GM19452 (cell line): ENCODE results near the gene PRPH.
"Not testable (repeated sequence)": the region's sequence is repeated elsewhere in the genome, so short reads cannot be mapped to it uniquely, and the experiment has no call there.

Source experiments
- ATAC-seq: cut with Tn5 transposase; IDR thresholded peaks from one replicate; pipeline ENCODE4 v1.9.1; 2021; ENCODE audit not compliant: unreplicated experiment

The PRPH gene

DNA sequence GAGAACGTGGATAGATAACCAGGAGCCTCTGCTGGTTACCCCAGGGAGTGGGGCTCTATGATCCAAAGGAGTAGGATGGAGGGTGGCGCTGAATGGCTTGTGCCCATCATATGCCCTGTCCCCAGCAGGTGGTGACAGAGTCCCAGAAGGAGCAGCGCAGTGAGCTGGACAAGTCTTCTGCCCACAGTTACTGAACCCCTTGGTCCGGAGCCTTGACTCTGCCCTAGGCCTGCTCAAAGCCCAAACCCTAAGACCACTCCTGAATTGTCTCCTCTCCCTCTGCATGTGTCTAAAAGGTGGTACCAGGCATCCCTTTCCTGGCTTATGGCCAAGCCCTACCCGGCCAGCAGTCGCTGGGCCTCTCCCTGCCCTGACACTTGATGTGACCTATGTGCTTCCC lies 3.2 kb downstream of the PRPH start:
- no peak for ATAC-seq

- ATAC-seq = no peak
These were observed 6.8 kb downstream of the PRPH start for GRCh38 chr12:49301760-49302159.

DNA sequence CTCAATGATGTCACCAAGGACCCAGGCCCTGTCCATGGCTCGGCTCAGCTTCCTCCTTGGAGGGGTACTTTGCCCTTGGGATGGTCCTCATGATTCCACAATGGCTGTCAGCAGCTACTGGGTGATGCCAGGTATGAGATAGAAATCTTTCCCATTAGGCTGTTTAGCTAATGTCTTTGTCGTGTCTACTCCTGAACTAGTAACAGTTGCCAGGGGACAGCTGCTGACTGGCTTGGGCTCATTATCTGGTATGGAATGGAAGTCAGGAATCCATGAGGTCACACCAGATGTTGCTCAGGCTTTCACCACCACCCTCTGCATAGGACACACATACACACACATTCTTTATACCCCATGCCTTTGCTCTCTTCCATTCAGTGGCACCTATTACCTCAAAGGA lies 9.2 kb downstream of the PRPH start:
- no peak for ATAC-seq

GRCh38 chr12:49305762-49306510 lies 11.0 kb downstream of the PRPH start:
- ATAC-seq = no peak

GRCh38 chr12:49309386-49309785 lies 14.4 kb downstream of the PRPH start:
- ATAC-seq = no peak

- not testable (repeated sequence) for ATAC-seq
These were observed 15.6 kb downstream of the PRPH start for GRCh38 chr12:49310451-49311000.

- no peak for ATAC-seq
These were observed 19.9 kb downstream of the PRPH start for GRCh38 chr12:49314811-49315210.

- ATAC-seq = not testable (repeated sequence)
These were observed 22.2 kb downstream of the PRPH start for GRCh38 chr12:49317118-49317517.

DNA sequence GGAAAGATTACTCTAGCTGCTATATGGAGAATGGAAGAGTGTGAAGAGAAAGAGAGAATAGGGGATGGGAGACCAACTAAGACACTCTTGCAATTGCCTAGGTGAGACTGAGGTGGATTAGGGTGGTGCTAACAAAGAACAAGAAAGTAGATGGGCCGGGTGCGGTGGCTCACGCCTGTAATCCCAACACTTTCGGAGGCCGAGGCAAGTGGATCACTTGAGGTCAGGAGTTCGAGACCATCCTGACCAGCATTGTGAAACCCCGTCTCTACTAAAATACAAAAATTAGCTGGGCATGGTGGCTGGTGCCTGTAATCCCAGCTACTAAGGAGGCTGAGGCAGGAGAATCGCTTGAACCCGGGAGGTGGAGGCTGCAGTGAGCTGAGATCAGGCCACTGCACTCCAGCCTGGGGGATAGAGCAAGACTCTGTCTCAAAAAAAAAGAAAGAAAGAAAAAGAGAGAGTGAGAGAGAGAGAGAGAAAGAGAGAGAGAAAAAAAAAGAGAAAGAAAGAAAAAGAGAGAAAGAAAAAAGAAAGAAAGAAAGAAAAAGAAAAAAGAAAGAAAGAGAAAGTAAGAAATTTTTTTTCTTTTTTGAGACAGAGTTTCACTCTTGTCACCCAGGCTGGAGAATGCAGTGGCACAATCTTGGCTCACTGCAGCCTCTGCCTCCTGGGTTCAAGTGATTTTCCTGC lies 25.6 kb downstream of the PRPH start:
- ATAC-seq = not testable (repeated sequence)

- no peak for ATAC-seq
These were observed 27.4 kb downstream of the PRPH start for GRCh38 chr12:49322367-49322707.

- ATAC-seq = peak; percentile 98
These were observed 28.0 kb downstream of the PRPH start, which contains the start of gene TROAP for GRCh38 chr12:49322708-49323523. Gene TROAP, plus strand, starts transcription at chr12:49323255. Its CDS starts 354 bp downstream, at chr12:49323609.

DNA sequence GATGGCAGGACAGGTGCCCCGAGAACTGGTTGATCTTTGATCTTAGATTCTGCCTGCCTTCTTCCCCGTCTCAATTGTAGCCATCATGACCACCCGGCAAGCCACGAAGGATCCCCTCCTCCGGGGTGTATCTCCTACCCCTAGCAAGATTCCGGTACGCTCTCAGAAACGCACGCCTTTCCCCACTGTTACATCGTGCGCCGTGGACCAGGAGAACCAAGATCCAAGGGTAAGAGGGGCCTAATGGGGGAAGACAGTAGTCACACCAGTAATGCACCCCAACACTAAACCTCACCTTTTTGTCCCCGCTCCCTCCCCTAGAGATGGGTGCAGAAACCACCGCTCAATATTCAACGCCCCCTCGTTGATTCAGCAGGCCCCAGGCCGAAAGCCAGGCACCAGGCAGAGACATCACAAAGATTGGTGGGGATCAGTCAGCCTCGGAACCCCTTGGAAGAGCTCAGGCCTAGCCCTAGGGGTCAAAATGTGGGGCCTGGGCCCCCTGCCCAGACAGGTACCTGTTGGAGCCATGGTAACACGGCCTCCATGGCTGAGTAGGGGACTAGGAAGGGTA lies 28.7 kb downstream of the PRPH start:
- ATAC-seq = no peak

GRCh38 chr12:49325606-49326005 lies 30.7 kb downstream of the PRPH start:
- ATAC-seq = no peak

GRCh38 chr12:49327368-49327767 lies 32.4 kb downstream of the PRPH start:
- ATAC-seq = no peak

- no peak for ATAC-seq
These were observed 32.9 kb downstream of the PRPH start for GRCh38 chr12:49327887-49328286.

DNA sequence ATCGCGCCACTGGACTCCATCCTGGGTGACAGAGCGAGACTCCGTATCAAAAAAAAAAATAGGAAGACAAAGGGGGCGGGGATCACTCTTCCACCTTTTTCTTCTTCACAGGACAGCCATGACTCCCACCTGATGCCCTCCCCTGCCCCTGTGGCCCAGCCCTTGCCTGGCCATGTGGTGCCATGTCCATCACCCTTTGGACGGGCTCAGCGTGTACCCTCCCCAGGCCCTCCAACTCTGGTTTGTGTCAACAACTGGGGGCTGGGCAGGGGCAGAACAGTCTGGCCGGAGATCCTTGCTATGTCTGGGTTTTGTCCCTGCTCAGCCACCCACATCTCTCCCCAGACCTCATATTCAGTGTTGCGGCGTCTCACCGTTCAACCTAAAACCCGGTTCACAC lies 33.9 kb downstream of the PRPH start:
- no peak for ATAC-seq

DNA sequence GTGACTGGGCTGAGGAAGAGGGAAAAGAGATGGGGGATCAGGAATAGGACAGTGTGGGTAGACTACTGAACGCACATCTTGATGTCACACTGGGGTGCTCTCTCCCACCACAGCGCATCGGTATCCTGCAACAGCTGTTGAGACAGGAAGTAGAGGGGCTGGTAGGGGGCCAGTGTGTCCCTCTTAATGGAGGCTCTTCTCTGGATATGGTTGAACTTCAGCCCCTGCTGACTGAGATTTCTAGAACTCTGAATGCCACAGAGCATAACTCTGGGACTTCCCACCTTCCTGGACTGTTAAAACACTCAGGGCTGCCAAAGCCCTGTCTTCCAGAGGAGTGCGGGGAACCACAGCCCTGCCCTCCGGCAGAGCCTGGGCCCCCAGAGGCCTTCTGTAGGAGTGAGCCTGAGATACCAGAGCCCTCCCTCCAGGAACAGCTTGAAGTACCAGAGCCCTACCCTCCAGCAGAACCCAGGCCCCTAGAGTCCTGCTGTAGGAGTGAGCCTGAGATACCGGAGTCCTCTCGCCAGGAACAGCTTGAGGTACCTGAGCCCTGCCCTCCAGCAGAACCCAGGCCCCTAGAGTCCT lies 35.2 kb downstream of the PRPH start:
- ATAC-seq = no peak

DNA sequence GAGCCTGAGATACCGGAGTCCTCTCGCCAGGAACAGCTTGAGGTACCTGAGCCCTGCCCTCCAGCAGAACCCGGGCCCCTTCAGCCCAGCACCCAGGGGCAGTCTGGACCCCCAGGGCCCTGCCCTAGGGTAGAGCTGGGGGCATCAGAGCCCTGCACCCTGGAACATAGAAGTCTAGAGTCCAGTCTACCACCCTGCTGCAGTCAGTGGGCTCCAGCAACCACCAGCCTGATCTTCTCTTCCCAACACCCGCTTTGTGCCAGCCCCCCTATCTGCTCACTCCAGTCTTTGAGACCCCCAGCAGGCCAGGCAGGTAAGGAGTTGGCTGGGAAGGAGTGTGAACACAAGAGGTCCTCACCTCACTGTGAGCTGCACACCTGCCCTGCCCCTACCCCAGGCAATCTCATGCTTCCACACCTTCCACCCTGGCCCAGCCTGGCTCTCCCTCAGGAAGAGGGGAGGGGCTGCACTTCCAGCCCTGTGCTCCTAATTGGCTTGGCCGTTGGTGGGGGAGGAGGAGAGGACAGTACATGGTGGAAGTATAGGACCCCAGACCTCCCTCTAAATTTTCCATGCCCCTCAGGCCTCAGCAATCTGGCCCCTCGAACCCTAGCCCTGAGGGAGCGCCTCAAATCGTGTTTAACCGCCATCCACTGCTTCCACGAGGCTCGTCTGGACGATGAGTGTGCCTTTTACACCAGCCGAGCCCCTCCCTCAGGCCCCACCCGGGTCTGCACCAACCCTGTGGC lies 35.9 kb downstream of the PRPH start:
- ATAC-seq = no peak

DNA sequence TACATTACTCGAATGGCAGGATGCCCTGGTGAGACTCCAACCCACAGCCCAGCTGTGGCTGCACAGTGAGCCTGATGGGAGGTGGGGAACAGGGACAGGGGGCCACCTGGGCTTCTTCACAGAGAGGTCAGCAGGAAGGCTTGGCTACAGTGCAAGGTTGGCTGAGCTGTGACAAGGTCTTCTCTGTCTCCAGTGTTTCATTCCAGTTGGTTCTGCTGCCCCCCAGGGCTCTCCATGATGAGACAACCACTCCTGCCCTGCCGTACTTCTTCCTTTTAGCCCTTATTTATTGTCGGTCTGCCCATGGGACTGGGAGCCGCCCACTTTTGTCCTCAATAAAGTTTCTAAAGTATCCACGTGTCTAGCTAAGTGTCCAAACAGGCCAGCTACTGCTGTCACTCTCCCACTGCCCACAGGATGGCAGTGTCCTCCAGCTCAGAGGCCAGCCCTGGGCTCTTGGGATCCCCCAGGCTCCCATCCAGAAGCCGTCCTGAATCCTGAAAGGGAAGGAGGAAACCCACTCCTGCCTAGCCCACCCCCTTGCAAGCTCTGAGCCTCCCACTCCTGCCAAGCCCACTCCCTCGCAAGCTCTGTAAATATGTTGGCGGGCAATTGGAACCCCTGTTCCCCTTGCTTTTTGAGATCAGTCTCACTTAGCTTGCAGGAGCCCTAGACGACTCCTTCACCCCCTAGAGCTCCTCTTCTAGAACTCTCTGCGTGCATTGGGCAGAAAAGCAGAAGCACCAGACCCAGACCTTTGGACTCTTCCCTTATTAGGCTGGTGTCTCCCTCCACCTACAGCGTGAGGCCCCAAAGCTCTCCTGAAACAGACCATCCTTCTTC lies 36.7 kb downstream of the PRPH start:
- no peak for ATAC-seq
